Measurements from ENCODE around the gene OR2T6.
"Not testable (repeated sequence)": the region's sequence is repeated elsewhere in the genome, so short reads cannot be mapped to it uniquely, and the experiment has no call there.

The OR2T6 gene

DNA sequence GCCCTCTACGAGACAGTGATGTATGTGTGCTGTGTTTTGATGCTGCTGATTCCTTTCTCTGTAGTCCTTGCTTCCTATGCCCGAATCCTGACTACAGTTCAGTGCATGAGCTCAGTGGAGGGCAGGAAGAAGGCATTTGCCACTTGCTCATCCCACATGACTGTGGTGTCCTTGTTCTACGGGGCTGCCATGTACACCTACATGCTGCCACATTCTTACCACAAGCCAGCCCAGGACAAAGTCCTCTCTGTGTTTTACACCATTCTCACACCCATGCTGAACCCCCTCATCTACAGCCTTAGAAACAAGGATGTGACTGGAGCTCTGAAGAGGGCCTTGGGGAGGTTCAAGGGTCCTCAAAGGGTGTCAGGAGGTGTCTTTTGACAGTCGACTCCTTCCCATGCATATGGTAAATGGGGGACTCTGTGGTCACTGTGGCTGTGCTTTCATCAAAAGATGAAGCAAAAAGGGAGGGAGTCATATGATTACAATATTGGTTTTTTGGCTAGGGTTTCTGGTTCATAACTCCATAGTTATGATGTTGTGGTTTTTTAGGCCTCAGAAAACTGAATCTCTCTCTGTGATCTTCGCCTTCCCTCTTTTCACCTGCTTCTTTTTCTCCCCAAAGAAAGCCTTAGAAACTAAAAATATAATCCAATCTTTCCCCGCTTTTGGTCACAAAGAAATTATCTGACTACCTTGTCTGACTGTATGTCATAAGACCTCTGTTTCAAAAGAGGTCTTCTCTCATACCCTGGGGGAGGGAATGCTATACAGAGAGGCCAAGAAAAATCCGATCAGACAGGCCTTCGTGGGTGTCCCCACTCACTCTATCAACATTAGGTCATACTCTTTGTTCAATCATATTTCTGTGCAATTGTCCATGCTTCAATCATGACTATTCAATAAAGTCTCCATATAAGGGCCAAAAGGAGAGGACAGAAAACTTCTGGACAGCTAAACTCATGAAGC lies 31.5 kb downstream of the OR2T6 start:
- no peak for DNase-seq (ENCODE audit: extremely low read depth, low read depth)
- TF ChIP-seq, protein P1, sequence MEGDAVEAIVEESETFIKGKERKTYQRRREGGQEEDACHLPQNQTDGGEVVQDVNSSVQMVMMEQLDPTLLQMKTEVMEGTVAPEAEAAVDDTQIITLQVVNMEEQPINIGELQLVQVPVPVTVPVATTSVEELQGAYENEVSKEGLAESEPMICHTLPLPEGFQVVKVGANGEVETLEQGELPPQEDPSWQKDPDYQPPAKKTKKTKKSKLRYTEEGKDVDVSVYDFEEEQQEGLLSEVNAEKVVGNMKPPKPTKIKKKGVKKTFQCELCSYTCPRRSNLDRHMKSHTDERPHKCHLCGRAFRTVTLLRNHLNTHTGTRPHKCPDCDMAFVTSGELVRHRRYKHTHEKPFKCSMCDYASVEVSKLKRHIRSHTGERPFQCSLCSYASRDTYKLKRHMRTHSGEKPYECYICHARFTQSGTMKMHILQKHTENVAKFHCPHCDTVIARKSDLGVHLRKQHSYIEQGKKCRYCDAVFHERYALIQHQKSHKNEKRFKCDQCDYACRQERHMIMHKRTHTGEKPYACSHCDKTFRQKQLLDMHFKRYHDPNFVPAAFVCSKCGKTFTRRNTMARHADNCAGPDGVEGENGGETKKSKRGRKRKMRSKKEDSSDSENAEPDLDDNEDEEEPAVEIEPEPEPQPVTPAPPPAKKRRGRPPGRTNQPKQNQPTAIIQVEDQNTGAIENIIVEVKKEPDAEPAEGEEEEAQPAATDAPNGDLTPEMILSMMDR (IDR thresholded peaks at IDR 0.05; ENCODE audit: low read depth, low read length) = no peak

DNA sequence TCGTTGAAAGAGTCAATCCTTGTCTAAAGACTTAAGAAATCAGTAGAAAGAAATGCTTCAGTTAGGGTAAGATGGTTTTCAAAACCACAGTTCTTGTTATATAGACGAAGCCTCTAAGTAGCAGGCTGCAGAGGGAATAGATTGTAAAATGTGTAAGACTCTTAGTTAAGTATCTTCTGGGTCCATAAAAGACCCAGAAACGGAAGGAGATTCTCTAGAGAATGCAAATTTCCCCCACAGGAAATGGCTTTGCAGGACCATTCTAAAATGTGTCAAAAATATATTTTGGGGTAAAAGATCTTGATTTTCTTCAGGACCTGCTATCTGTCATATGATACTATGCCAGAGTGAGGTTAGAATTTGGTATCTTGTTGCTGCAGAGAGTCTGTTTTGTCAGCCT lies 40.7 kb downstream of the OR2T6 start:
- TF ChIP-seq, protein P1 (IDR thresholded peaks at IDR 0.05; ENCODE audit: low read depth, low read length) = no peak
- DNase-seq (ENCODE audit: extremely low read depth, low read depth) = no peak

DNA sequence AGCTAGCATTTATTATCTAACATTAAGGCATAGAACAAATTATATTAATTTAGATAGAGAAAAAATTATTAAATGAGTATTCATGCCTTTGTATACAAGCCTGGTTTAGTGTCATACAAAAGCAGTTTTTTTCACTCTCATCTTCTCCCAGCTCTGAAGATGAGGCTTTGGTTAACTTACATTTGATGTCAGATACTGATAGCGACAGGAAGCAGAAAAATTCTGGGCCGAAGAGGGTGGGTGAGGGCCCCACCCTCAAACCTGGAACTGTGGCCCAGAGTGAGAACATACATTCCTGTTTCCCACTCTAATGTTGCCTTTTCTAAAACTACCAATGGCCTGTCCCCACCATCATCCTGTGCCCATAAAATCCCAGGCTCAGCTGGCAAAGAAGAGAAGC lies 42.3 kb downstream of the OR2T6 start:
- TF ChIP-seq, protein P1 (IDR thresholded peaks at IDR 0.05; ENCODE audit: low read depth, low read length) = no peak

DNA sequence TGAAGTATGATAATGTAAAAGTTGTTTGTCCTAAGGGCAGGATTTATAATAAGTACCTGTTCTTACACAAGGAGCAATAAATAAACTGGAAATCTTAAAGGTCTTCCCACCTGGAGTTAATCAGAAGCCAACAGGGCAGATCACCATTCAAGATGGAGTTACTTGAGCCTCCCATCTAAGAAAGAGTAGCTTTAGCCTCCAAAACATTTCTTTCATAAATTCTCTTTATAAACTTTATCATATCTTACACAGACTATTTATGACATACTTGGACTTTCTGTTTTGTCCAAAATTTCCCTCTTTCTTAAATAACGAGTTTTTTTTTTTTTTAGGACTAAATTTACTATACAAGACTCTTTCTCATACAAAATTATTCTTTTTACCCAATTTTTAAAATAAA lies 45.8 kb downstream of the OR2T6 start:
- TF ChIP-seq, protein P1 (IDR thresholded peaks at IDR 0.05; ENCODE audit: low read depth, low read length) = no peak
- DNase-seq (ENCODE audit: extremely low read depth, low read depth) = no peak

More for the DNA sequence above, 42.3 kb downstream of the OR2T6 start:
- no peak for DNase-seq (ENCODE audit: extremely low read depth, low read depth)

DNA sequence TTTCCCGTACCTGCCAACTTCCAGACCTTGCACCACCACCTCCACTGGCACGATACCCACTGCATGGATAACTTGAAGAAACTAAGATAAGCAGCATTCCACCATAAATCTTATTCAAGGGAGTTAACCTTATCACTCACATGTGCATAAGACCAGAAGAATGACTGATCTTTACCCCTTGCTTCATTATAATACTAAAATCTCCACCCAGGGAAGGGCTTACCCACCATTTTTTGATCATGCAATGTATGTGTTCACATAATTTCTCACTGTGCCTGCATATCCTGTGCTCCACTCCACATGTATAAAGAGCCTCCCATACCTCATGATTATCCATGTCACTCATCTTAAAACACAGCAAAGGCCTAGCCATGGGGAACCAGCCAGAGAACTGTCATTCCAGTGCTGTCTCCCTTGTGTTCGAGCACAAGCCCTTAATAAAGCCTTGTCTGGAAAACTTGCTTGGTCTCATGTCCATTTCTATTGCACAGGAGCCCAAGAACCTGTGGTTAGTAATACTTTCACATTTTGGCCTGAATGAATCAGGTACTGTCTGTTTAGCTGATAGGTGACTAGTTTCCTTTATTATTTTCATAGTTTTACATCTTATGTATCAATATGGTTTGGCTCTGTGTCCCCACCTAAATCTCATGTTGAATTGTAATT lies 52.1 kb downstream of the OR2T6 start:
- DNase-seq (ENCODE audit: extremely low read depth, low read depth) = not testable (repeated sequence)

DNA sequence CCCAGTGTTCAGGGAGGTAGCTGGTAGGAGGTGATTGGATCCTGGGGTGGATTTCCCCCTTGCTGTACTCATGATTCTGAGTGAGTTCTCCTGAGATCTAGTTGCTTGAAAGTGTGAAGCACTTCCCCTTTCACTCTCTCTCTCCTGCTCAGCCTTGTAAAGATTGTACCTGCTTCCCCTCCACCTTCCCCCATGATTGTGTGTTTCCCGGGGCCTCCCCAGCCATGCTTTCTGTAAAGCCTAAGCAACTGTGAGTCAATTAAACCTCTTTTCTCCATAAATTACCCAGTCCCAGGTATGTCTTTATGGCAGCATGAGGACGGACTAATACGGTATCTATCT lies 52.6 kb downstream of the OR2T6 start:
- not testable (repeated sequence) for DNase-seq (ENCODE audit: extremely low read depth, low read depth)

DNA sequence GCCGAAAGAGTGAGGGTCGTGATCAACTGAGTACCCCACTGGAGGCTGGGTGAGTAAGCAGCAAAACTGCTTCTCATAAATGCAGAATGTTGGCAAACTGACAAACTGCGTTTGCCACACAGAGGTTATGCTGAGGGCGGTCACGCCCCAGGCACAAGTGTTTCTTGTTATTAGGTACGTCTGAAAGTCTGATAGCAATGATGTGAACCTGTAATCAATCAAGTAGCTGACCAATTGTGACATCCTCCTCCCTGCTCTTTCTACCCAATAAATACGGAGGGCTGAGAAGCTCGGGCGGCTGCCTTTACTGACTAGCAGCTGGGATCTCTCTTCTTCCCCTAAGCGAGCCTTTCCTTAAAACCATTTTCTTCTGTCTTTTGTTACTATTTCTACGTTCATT lies 56.1 kb downstream of the OR2T6 start:
- not testable (repeated sequence) for DNase-seq (ENCODE audit: extremely low read depth, low read depth)

DNA sequence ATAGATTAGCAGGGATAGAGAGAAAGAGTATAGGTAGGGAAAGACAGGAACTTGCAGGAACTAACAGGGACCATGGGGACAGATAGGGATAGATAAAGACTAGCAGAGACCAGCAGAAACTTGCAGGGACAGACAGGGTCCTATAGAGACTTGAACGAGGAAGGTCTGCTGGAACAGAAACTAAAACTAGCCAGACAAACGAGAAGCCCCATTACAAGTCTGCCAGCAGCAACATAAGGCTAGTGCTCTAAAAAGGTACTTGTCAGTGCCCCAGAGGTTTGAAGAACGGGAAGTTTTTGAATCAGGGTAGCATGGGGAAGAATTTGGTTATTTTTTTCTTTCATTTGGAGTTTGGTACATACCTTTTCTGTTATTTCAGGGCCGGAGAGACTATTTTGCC lies 56.7 kb downstream of the OR2T6 start:
- not testable (repeated sequence) for DNase-seq (ENCODE audit: extremely low read depth, low read depth)

DNA sequence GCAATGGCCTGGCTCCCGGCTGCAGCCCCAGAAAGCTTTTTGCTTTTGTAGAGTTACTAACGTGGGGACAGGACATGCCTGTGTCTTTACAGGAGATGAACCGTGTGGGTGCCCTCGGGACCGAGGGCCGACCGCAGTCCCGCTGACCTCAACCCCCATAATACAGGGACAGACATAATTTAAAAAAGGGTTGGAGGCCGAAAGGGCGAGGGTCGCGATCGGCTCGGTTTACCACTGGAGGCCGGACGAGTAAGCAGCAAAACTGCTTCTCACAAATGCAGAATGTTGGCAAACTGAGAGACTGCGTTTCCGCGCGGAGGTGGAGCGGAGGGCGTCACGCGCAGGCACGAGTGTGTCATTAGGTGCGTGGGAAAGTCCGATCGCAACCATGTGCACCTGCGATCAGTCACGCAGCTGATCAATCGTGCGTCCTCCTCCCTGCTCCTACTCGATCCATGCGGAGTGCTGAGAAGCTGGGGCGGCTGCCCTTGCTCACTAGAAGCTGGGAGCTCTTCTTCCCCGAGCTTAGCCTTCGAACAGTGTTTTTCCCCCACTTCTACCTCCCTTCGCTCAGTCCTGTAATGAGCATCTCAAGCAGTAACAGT lies 58.4 kb downstream of the OR2T6 start:
- DNase-seq (ENCODE audit: extremely low read depth, low read depth) = not testable (repeated sequence)

DNA sequence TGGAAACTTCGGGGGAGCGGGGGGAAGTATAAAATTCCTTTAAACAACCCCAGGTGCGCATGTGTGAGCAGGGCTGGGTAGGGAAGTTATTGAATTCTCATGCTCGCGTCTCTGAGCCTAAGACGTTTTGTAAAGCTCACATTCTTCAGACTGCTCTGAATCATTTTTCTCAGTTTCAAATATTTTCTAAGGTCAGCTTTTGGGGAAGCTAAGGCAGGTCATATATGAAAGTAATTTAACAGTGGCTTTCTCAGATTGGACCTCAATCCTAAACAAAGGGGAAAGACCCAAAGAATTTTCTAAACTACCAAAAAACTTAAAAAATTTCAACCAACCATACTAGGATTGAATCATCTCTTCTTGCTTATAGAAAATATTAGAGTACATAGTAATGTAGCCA lies 59.4 kb downstream of the OR2T6 start:
- DNase-seq (ENCODE audit: extremely low read depth, low read depth) = not testable (repeated sequence)

DNA sequence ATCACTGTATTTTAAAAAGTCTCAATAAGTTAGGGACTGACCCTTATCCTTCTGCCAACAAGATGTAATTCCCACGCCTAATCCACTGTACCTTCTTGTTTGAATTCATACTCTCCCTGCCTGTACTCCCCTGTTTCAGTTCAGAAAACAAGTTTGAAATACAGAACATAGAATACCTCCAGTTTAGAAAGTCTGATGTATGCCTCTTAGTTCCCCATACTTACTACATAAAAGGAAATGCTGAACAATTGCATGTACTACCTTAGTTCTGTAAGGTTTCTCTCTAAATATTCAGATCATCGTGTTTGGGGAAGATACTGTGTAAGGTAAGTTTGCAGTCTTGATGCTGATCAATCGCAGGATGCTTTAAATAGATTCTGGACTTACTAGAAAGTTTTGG lies 60.8 kb downstream of the OR2T6 start:
- not testable (repeated sequence) for DNase-seq (ENCODE audit: extremely low read depth, low read depth)

DNA sequence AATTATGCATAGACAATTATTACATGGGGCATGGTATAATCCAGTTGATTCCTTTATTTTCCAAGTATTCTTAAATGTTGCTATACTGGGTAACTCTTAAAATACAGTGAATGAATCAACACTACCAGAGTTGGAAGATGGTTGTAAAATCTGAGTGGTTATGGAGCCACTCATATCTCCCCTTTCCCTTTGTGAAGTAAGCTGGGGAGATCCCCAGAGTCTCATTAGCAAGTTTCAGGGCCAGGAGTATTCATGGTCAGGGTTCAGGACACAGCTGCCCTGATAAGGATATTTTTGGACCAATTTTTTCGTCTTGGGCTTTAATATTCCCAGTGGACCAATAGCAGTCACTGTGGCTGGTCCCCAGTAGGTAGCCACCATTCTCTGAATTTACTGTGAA lies 63.1 kb downstream of the OR2T6 start:
- DNase-seq (ENCODE audit: extremely low read depth, low read depth) = not testable (repeated sequence)

DNA sequence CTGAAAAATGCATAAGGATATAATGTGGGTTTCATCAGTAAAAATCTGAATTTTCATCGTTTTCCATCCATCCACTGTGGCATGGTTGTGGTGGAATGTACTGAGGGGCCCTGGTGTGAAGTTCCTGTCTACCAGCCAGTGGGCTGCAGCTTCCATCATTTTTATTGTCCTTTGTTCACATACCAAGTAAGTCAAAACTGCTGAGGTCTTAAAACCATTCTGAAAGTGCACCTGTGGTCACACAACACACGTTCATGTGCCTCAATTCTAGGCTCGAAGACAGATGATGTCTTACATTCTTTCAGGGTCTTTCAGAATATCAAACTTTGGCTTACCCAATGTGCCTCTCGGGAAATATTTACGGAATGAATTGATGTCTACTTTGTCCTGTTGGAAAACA lies 63.7 kb downstream of the OR2T6 start:
- not testable (repeated sequence) for DNase-seq (ENCODE audit: extremely low read depth, low read depth)
